NT2/D1 (cell line): ENCODE measurements around the gene SOAT1.

ENCODE experiments used
- YY1 ChIP-seq: IDR thresholded peaks from 2 replicates; pipeline ENCODE4 v1.6.1; 2011; ENCODE audit not compliant: insufficient read length, insufficient read depth
- ZNF274 ChIP-seq: IDR thresholded peaks from 2 replicates; pipeline ENCODE4 v1.6.1; 2011; ENCODE audit warnings: mild to moderate bottlenecking, low read depth, low read length

DNA sequence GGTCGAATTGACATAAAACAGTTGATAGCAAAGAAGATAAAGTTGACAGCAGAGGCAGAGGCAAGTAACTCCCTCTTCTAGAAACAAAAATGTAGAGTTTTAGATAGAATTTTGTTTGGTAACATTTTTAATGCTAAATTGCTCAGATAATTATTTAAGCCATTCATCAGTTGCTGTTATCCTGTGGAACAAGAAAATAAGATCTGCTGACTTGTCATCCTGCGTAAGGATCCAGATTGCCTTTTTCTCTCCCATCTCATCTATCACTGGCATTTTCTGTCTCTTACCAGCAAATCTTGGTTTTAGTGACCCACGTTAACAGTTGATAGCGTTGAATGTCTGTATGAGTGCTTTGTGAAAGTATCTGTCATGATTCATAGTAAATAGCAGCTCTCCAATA, 29.8 kb downstream of the SOAT1 start:
- no peak for TF ChIP-seq ZNF274
- TF ChIP-seq YY1, result no peak
